Measurements from ENCODE around the gene ARRB1.
A peak's percentile ranks its signal among the peaks of the same experiment; 100 is the strongest.

The ARRB1 gene

DNA sequence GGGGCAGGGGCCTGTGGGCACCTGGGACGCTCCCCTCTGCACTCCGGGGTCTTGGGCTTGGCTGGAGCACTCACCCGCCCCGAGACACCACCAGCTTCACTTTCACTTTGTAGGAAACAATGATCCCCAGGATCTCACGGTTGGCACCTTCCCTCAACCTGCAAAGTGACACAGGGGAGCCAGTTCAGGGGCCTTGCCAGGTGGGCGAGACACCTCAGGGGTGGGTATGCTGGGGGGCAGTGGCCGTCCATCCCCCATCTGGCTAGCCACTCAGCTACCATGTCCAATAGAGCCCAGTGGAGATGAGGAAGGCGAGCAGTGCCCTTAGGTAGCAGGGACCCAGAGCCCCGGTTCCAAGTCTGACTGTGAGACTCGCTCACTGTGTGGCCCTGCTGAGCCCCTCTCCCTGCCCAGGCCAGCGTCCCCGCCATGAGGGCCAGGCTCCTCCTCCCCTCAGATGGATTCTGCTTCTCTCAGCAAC lies 78.6 kb downstream of the ARRB1 start:
- no peak for DNase-seq (ENCODE audit: extremely low spot score)
- ChIA-PET CTCF (interaction anchor here (1.3 to 13.4 kb wide), 6 partner anchors 7 to 132 kb away, joined by 3 to 224 read pairs (median 12); no protein-coding TSS in a partner anchor), POLR2A (no interaction called here)
- TF ChIP-seq, protein P1, sequence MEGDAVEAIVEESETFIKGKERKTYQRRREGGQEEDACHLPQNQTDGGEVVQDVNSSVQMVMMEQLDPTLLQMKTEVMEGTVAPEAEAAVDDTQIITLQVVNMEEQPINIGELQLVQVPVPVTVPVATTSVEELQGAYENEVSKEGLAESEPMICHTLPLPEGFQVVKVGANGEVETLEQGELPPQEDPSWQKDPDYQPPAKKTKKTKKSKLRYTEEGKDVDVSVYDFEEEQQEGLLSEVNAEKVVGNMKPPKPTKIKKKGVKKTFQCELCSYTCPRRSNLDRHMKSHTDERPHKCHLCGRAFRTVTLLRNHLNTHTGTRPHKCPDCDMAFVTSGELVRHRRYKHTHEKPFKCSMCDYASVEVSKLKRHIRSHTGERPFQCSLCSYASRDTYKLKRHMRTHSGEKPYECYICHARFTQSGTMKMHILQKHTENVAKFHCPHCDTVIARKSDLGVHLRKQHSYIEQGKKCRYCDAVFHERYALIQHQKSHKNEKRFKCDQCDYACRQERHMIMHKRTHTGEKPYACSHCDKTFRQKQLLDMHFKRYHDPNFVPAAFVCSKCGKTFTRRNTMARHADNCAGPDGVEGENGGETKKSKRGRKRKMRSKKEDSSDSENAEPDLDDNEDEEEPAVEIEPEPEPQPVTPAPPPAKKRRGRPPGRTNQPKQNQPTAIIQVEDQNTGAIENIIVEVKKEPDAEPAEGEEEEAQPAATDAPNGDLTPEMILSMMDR (IDR thresholded peaks at IDR 0.05; ENCODE audit: control extremely low read depth, extremely low read depth, low read depth, missing control alignments): no peak

DNA sequence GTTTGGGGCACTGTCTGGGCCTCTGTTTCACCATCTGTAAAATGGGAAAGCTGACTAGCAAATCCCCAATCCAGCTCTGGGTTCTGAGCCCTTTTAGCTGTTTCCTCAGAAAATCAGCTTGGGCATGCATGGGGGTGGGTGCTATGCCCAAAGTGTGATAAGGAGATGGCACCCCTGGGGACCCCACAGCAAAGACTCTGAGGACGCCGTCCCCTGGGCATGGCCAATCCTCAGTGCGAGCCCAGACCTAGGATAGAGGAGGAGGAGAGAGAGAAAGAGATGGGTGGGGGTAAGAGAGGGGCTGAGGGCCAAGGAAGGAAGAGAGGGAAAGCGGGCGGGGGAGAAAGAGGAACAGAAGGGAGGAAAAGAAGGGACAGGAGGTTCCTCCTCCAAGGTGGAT lies 79.1 kb downstream of the ARRB1 start:
- TF ChIP-seq, protein P1 (IDR thresholded peaks at IDR 0.05; ENCODE audit: control extremely low read depth, extremely low read depth, low read depth, missing control alignments): no peak
- no peak for DNase-seq (ENCODE audit: extremely low spot score)
- CTCF ChIA-PET: interaction anchor here (1.3 to 13.4 kb wide), 7 partner anchors 8 to 131 kb away, joined by 3 to 224 read pairs (median 7); no protein-coding TSS in a partner anchor
- POLR2A ChIA-PET: no interaction called here

DNA sequence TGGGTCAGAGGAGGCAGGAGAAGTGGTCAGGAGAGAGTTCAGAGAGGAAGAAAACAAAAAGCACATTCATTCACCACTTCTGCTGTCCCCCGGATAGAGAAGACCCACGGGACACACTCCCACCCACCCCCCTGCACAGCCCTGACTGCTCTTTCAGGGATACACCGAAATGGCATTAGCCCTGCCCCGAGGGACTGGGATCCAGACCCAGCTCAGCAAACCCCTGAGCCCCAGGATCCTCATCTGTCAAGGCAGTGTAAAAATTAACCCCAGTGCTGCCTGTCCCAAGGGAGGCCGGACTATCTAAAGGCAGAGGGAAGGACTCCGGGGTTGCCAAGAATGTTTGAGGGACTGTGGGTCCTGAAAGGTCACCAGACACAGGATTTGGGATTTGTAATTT lies 79.7 kb downstream of the ARRB1 start:
- TF ChIP-seq, protein P1 (IDR thresholded peaks at IDR 0.05; ENCODE audit: control extremely low read depth, extremely low read depth, low read depth, missing control alignments): no peak
- ChIA-PET POLR2A (no interaction called here), CTCF (interaction anchor here (0.7 to 13.4 kb wide), 14 partner anchors 8 to 249 kb away, joined by 3 to 224 read pairs (median 5); no protein-coding TSS in a partner anchor)
- no peak for DNase-seq (ENCODE audit: extremely low spot score)

DNA sequence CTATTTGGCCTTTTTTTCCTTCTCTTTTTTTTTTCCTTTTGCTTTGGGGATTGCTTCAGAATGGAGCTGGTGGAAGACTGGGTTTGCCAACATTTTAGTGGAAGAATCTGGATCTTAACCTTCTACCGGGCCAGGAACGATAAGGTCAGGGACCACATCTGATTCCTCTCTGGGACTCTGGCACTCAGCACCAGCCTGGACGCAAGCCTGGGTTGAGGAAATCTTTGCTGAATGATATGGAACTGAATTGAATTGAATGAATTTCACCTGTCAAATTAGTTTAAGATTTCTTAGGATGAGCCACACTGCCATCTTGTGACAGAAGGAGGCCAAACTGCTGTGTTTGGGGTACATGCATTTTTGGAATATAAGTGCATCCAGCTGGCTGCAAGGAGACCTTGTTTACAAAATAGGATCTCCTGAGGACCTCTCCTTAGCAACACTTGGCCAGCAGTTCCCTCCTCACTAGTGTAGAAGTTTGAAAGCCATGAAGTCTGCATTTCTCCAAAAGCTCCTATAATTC lies 80.5 kb downstream of the ARRB1 start:
- ChIA-PET POLR2A (no interaction called here), CTCF (interaction anchor here (0.6 to 5.3 kb wide), 15 partner anchors 9 to 248 kb away, joined by 3 to 50 read pairs (median 4); no protein-coding TSS in a partner anchor)
- TF ChIP-seq, protein P1 (IDR thresholded peaks at IDR 0.05; ENCODE audit: control extremely low read depth, extremely low read depth, low read depth, missing control alignments): peak; percentile 49
- no peak for DNase-seq (ENCODE audit: extremely low spot score)

DNA sequence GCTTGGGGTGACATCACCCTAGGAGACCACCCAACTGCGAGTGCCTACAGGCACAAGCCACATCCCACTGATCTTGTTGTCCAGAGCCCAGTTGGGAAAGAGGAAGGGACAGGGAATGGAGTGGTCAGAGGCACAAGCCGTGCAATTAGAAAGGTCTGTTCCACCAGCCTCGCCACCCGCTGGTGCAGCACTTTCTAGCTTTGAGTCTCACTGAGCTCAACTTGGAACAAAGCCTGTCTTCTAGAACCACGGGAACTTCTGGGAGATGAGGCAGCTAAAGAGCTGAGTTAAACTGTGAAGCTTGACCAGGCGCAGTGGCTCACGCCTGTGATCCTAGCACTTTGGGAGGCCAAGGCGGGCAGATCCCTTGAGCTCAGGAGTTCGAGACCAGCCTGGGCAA lies 81.6 kb downstream of the ARRB1 start:
- POLR2A ChIA-PET: no interaction called here
- no peak for DNase-seq (ENCODE audit: extremely low spot score)
- TF ChIP-seq, protein P1 (IDR thresholded peaks at IDR 0.05; ENCODE audit: control extremely low read depth, extremely low read depth, low read depth, missing control alignments): no peak
- CTCF ChIA-PET: interaction anchor here (0.8 to 5.3 kb wide), 6 partner anchors 10 to 247 kb away, joined by 4 to 50 read pairs (median 8); no protein-coding TSS in a partner anchor

DNA sequence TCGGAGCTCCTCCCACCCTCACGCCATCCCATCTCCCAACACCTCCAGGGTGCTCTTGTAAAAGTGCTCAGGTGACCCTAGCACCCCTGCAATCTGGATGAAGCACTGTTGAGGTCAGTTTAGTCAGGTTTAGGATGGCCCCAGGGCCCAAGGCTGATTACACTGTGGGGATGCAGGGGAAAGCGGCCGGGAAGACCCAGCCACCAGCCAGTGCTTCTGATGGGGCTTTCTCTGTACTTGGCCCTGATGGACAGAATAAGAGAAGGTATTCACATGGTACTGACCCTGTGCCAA lies 82.1 kb downstream of the ARRB1 start:
- TF ChIP-seq, protein P1 (IDR thresholded peaks at IDR 0.05; ENCODE audit: control extremely low read depth, extremely low read depth, low read depth, missing control alignments): no peak
- DNase-seq (ENCODE audit: extremely low spot score): no peak
- ChIA-PET CTCF (interaction anchor here (3.1 to 5.3 kb wide), 3 partner anchors 11 to 27 kb away, joined by 10 to 50 read pairs (median 17); no protein-coding TSS in a partner anchor), POLR2A (no interaction called here)
